Endometrial microvascular endothelial cells (primary cell): ENCODE data around the gene EPB41. TPM values are rescaled to one million over a fixed set of nuclear protein-coding genes. Genes with fewer than 3 reads are reported as not detected.
"Not testable (repeated sequence)": the region's sequence is repeated elsewhere in the genome, so short reads cannot be mapped to it uniquely, and the experiment has no call there.

ENCODE experiments used
- in situ Hi-C: cut with HindIII; loops from 2 replicates; pipeline ENCODE4 v1.10.0; 2017; ENCODE audit warnings: low sequenced_read_pairs, low pct_unique_long_range_greater_than_20kb; ENCODE audit errors: inconsistent ontology term
- total RNA-seq: library from RNA; depleted of rRNA; stranded (reverse); fragments of >200 nt; gene quantifications from one replicate; pipeline ENCODE4 v1.2.3, GENCODE V29; 2015; ENCODE audit errors: inconsistent ontology term

The EPB41 gene
- total RNA-seq, 1 donor from 2014 or later, result 17.2 TPM

DNA sequence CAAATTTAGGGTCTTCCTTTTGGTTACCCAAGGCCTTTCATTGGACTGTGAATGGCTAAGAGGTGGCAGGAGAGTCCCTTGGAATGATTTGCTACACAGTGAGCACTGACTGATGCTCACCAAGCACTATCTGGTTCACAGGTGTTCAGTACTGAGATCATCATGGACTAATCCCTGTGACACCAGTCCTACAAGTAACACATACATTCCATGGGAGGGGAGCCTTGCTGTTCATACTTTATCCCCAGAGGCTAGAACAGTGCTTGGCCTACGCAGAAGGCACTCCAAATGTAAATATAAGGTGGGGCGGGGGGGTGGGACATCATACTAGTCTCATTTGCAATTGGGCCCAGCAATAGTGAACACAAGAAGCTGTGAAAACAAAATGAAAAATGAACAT lies 229.8 kb downstream of the EPB41 start:
- in situ Hi-C loops, result no loop called here

DNA sequence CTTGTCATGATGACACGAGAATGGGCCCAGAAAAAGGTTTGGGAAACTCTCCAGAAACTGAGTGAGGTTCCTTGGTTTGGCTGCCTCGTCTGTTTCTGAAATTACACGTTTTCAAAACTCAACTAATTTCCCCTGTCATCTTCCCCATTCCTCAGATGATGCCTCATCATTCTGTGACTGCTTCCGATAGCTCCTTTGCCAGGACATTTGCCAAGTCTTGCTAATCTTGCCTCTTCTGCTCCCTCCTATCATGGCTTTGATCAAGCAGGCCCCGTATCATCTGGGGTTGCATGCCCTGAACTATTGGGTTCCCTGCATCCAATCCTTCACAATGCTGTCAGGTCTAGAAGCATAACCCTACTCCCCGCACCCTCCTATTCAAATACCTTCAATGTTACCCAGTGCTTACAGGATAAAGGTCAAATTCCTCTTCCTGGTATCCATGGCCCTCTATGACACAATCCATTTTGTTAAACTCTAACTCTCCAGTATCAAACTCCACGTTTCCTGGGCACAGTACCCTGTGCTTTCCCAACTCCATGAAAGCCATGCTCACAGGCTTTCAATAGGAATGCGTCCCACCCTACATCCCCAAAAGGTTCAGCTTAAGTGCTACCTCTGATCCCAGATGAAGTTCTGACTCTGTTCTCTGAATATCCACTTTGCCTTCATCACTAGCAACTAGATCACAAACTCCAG lies 231.5 kb downstream of the EPB41 start:
- in situ Hi-C loops, result no loop called here

DNA sequence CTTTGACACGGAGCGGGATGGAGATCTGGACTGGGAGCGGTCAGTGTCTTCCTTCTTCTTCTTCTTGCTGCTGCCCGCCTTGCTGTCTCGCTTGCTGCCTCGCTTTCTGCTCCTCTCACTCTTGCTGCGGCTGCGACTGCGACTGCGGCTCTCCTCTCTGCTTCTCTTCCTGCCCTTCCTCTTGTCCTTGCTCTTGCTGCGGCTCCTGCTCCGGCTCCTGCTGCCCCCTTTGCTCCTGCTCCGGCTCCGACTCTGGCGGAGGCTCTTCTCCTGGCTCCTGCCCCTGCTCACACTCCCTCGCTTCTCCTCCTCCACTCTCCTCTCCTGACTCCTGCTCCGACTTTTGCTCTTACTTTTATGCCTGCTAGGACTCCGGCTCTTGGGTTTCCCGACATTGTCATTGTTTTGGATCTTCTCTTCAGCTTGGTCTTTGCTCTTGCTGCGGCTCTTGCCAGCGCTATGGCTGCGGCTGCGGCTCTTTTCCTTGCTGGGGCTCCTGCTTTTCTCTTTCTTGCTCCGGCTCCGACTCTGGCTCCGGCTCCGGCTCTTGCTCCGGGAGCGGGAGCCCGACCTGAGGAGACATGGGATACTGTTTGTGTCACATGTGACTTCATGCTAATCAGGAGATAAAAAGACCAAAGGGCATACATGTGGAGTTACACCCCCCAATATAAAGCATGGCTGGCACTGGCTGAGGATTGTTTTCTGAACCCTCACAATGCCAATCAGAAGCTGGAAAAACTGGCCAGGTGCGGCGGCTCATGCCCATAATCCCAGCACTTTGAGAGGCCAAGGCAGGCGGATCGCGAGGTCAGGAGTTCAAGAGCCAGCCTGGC lies 234.5 kb downstream of the EPB41 start:
- in situ Hi-C loops, result no loop called here

DNA sequence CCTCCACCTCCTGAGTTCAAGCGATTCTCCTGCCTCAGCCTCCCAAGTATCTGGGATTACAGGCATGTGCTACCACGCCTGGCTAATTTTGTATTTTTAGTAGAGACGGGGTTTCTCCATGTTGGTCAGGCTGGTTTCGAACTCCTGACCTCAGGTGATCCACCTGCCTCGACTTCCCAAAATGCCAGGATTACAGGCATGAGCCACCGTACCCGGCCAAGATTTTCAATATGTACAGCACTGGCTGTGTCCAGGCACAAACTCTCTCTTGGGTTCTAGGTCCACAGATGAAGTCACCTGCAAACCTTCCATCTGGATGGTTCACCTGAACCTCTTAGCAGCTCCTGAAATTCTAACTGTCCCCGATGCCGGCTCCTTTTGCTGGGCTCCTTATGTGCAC lies 236.0 kb downstream of the EPB41 start:
- in situ Hi-C loops, result not testable (repeated sequence)

DNA sequence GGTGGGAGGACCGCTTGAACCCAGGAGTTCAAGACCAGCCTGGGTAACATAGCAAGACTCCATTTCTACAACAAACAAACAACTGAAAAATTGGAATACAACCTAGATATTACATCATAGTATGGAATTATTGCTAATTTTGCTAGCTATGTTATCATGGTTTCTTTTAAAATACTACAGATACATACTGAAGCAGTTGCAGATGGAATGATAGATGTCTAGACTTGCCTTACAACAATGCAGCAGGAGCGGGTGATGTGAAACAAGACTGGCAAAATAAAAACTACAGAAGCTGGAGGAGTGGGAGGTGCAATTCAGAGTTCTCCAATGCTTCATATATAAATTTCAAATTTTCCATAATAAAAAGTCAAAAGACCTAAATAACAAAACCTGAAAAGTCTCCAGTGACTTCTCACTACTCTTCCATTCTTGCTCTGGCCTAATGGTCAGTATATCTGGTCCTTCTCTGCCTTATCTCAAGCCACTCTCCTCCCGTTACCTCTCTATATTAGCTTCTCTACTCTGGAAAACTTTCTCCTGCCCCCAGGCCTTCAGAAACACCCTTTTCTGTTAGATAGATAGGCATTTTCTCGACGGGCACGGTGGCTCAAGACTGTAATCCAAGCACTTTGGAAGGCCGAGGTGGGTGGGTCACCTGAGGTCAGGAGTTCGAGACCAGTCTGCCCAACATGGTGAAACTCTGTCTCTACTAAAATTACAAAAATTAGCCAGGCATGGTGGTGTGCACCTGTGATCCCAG lies 237.9 kb downstream of the EPB41 start:
- in situ Hi-C loops, result no loop called here

DNA sequence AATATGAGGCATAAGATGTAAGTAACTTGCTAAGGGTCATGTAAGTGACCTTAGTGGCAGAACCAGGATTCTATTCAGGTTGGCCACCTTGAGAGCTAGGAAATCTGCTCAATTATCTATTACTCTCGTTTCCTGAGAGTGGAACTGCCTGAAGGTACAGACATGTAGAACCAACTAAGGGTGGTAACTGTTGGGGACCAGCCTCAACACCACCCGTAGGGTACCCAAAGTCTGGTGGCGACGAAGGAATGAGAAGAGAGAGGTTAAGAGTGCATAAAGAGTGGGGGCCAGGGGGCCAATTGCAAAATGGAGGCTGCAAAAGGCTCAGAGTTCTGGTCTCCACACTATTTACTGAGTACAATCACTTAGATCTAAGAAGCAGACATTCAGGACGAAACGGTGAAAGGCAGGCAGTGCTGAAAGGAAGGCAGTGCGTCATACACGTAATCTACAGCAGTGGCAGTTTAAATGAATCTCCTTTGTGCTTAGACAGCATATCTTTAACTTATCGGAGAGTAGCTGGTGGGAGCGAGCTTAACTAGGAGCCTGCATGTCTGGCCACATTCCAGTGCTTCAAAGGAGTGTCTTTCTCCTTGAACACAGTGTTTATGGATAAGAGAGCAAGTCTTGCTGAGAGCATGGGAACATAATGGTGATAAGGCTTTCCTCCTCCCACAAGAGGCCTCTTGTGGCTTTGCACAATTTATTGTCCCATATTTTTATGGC lies 242.3 kb downstream of the EPB41 start:
- in situ Hi-C loops, result no loop called here

DNA sequence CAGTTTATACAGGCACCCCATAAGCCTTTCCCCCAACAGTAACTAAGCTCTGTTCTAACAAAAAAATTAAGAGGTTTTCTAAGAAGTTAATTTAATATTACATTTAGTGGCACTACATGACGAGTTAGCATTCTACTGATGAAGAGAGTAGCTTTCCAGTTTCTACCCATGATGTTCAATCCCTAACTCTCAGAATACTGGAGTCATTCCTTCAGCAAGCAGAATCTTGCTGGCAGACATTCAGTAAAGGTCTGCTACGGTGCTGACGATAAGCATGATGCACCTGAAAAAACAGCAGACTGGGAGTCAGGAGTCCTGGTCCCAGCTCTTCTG lies 242.9 kb downstream of the EPB41 start:
- in situ Hi-C loops, result no loop called here

DNA sequence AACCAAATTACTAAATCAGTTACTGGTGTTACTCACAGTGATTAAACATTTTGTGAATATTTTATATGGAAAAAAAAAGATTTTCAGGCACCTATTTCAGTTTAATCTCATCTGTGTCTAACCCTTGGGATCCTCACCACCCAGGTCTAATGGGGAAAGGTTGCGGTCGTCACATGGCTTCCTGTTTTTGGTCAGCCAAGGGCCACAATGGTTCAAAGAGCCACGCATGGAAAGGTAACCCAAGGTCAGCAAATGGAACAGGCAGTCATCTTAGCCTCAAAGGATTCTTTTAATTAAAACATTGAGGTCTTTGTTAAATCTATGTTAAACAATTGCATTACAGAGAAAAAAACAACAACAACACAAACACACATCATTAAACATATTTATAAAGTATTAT lies 245.4 kb downstream of the EPB41 start:
- in situ Hi-C loops, result no loop called here

DNA sequence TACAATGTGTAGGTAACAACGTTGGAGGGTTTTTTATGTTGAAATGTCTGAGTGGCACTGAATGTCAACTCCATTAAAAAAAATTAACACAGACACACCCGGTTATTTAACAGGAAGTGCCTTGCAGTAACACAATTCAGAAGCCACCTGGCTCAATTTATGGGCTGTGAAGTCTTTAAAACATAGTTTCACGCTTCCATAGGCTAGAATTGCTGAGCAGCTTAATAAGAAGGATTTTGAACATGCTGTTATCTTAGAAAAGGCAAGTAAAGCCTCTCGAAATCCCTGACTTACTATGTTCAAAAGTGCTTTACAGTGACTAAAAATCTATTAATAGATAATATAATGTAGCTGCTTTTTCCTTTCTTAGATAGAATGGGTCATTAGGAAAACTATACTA lies 247.7 kb downstream of the EPB41 start:
- in situ Hi-C loops, result no loop called here

DNA sequence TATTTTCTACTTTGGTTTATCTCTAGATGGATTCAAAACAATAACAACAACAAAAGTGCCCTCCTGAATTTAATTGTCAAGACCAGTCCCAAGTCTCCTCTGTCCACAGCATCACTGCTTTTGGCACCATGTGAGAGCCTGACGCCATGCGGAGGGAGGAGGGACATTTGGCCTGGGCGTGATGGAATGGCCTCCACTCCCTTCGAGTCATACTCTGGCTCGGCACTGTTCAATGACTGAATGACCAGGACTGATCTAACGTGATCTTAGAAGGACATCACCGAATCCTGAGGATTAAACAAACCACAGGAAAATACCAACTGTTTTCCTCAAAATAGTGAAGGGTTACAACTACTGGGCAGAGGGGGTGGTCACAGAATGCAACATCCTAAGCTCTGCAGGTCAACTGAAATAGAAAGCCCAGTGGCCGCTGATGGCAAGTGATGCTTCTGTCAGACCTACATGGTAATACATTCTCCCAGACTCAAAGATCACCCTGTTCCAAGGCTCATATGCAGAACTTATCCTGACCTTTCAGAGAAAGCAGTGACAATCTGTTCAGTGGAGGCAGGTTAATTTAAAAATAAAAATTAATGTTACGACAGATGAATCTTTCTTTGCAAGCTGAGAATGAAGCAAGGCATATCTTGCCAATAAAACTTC lies 248.2 kb downstream of the EPB41 start:
- in situ Hi-C loops, result no loop called here

DNA sequence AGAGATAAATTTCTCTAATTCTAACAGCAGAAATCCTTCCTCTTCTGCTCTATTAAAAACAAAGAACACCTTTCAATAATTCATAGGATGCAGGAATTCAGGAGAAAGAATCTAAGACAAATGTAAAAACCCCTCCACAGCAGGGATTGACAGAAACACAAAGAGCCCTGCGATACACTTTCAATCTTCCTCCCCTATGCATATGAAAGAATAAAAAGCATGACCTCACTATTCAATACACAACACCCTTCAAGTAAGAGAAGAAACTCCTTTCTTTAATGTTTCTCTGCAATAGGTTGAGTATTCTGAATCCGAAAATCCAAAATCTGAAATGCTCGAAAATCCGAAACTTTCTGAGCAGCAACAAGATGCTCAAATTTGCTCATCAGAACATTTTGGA lies 250.2 kb downstream of the EPB41 start:
- in situ Hi-C loops, result no loop called here

DNA sequence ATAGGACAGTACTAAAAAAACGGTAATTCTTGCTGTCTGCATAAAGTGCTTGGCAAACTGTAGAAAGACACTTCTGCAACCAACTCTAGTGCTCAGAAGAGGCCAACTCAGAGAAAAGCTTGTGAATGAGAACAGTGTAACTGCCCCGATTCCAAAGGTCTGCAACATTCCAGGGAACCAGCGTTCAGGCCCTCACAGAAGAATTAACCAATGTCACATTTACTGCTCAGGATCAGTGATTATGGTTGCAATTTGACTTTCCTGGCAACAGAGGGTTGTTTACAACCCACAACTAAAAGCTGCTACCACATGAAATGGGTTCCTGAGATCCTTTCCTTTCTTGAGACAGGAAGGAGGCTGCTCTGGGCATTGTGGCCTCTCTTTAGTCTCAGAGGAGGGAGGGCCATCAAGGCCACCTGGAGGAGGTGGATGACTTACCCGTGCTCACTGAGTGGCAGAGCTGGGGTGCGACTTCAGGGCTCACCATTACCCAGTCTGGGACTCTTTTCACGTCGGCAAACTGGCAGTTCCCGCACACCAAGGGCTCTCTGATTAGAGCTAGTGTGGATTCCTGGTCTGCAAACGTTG lies 252.0 kb downstream of the EPB41 start:
- in situ Hi-C loops, result no loop called here

DNA sequence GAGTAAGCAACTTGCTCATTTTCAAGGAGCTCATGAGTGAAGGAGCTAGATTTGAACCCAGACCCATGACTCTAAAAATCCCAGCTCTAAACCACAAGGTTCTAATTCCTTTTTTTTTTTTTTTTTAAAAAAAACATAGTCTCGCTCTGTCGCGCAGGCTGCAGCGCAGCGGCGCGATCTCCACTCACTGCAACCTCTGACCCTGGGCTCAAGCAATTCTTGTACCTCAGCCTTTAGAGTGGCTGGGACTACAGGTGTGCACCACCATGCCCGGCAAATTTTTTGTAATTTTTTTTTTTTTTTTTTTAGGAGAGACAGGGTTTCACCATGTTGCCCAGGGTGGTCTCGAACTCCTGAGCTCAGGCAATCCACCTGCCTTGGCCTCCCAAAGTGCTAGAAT lies 253.5 kb downstream of the EPB41 start:
- in situ Hi-C loops, result no loop called here

Other genes starting within 250 kb of the EPB41 start
- 8.0 TPM for gene GMEB1, start 245.8 kb upstream of the EPB41 start, total RNA-seq
- gene YTHDF2, start 177.6 kb upstream of the EPB41 start, total RNA-seq, result 66.2 TPM
- gene OPRD1, start 102.4 kb upstream of the EPB41 start, total RNA-seq, result not detected
- 2.7 TPM for gene TMEM200B, start 209.3 kb downstream of the EPB41 start, total RNA-seq